Stimulated activated naive CD4-positive, alpha-beta T cell (primary cell): ENCODE results near the gene DVL1.
A peak's percentile ranks its signal among the peaks of the same experiment; 100 is the strongest.

ENCODE experiments used
- DNase-seq, 6 experiments: peaks; one replicate each; lab custom pipeline; 2025; lab: John Stamatoyannopoulos, UW

The DVL1 gene

DNA sequence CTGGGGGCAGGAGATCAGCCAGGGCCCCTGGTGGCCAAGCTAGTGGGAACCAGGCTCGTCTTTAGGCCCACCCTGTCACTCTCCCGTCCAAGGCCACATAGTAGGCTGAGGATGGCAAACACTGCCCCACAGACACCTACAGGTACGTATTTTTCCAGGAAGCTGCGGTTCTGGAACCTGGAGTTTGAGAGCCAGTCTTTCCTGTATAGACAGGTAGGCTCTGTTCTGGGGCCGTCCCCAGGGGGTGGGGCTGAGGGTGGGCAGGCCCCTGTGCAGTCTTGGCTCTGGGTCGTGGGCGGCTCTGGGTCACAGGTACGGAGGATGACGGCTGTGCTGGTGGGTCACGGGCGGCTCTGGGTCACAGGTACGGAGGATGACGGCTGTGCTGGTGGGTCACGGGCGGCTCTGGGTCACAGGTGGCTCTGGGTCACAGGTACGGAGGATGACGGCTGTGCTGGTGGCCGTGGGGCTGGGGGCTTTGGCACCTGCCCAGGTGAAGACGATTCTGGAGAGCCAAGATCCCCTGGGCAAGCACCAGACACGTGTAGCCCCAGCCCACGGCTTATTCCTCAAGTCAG lies 38.7 kb downstream of the DVL1 start:
- DNase-seq = no peak

DNA sequence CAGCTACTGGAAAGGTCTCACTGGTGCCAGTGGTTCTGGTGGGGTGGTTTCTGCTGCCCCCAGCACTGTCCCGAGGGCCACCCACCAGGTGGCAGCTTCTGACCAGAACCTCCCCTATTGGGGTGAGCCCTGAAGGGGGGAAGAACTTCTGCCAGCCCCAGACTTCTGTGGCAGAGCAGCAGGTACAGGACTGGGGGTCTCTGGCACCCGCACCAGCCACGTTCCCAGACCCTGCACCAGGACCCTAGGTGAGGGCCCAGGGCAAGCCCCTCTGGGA lies 39.2 kb downstream of the DVL1 start:
- no peak for DNase-seq

DNA sequence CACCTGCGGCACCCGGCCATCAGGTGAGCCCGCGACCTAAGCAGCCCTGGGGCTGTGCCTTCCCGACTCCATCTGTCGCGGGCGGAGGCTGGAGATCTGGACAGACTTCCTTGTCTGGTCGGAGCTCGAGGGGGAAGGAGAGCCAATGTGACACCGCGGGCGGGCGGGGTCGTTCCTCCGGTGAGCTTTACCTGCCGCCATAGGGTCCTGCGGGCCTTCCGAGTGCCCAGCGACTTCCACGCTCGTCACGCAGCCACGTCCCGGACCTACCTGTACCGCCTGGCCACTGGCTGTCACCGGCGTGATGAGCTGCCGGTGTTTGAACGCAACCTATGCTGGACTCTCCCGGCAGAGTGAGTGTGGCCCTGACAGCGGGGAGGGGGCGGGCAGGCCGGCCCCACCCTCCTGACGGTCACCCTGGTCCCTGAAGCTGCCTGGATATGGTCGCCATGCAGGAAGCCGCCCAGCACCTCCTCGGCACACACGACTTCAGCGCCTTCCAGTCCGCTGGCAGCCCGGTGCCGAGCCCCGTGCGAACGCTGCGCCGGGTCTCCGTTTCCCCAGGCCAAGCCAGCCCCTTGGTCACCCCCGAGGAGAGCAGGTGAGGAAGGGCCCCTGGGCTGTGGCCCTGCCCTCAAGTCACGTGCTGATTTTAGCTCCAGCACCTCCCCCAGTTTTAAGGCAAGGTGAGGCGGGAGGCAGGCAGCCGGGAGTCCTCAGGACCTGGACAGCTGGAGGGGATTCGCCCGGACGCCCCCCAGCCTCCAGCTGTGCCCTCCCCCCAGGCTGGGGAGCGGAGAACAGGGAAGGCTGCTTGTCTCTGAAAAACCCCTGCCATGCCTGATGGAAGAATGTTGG lies 39.7 kb downstream of the DVL1 start:
- DNase-seq = no peak

DNA sequence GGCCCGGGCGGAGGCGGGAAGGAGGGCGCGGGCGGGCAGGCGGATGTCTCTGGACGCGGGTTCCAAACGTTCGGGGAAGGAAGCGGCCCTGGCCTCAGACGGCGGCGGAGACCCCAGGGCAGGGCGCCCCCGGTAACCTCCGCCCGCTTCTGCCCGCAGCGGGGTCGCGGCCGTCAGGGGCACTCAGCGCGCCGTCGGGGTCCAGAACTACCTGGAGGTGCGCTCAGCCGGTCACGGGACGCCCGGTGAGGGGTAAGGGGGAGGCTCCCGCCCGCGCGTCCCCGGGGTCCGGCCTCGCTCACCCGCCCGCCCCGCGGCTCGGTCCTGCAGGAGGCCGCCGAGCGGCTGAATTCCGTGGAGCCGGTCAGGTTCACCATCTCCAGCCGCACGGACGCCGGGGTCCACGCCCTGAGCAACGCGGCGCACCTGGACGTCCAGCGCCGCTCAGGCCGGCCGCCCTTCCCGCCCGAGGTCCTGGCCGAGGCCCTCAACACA lies 40.4 kb downstream of the DVL1 start:
- peak in 1 of 6 experiments; percentile 41 for DNase-seq

DNA sequence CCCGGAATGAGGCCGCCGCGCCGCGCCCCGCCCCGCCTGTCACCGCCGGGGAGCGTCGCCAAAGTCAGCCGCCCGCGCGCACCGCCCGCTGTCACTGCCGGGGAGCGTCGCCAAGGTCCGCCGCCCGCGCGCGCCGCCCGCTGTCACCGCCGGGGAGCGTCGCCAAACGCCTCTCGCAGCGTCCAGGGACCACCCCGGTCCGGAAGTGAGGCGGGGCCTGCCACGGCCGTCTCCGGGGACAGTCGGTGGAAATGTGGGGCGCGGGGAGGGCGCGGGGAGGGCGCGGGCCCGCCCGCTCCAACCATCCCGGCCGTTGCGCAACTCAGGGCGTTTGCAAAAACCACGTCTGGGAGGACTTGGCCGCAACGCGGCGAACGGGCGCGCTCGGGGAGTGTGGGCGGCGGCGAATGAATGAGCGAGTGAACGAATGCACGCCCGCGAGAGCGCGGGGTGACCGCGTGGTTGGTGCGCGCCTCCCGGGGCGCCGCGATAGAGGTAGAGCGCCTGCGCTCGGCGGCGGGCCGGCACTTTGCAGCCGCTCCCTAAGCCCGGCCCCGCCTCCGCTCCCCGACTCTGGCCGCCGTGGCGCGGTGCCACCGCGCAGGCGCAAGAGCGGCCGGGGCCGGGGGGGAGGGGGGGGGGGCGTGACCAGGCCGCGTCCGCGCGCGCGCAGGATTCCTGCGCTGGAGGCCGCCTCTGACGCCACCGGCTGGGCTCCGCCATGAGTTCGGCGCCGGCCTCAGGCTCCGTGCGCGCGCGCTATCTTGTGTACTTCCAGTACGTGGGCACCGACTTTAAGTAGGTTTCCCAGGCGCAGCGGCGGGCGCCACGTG lies 41.1 kb downstream of the DVL1 start, which contains the start of the genes ACAP3 and PUSL1:
ACAP3 (minus strand) TSS at position 8 of the 833 bp plus-strand sequence. CDS start 115 bp downstream, outside the sequence.
PUSL1 (plus strand) TSS at position 675 of the 833 bp plus-strand sequence; CDS start at position 722, 47 bp downstream.
- peak; percentile 87 to 98 (median 90) for DNase-seq

DNA sequence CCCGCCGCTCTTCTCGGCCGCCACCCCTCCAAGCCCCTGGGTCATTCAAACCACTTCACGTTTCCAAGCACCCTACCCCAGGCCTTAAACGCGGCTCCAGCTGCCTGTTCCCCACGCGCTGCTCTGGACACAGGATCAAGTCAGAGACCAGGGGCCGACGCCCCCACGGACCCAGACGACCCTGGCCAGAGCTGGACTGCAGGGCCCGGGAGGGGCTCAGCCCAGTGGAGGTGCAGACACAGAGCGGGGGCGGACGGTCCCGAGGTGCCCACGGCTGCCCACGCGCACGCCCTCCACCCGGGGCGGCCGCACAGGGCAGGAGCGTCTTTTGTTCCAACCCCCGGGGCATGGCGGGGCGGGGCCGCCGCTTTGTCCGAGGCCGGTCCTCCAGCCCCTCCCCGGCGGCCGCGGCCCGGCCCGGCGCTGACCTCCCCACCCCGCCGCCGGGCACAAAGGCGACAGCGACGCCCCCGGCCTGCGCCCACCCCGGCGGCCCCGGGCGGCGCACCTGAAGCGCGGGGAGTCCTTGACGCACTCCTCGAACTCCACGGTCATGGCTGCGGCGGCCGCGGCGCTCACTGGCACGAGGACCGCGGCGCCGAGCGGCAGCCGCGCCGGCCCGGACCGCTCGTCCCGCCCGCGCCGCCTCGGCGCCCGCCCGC lies 41.8 kb downstream of the DVL1 start:
- DNase-seq = no peak

DNA sequence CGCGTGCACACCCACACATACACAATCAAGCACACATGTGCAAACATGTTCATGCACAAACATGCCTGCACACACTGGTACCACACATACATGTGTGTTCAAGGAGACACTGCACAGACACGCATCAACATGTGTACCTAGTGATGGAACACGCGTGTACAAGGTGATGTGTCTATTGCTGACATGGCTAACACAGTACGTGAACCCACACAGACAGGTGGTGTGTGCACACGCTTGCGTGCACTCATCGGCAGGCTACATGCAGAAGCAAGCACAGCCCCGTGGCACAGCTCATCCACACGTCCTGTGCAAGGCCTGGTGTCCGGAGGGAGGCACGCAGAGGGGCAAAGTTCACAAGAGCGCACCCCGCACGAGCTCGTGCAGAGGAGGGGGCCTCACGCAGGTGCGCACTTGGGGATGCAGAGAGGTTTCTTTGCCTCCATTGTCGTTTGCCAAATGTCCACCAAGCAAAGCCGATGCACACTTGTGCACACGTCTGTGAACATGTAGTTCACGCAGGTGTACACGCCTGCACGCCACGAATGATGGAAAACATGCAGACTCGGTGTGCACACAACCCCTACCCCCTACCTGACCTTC lies 42.5 kb downstream of the DVL1 start:
- DNase-seq = peak in 1 of 6 experiments; percentile 16

DNA sequence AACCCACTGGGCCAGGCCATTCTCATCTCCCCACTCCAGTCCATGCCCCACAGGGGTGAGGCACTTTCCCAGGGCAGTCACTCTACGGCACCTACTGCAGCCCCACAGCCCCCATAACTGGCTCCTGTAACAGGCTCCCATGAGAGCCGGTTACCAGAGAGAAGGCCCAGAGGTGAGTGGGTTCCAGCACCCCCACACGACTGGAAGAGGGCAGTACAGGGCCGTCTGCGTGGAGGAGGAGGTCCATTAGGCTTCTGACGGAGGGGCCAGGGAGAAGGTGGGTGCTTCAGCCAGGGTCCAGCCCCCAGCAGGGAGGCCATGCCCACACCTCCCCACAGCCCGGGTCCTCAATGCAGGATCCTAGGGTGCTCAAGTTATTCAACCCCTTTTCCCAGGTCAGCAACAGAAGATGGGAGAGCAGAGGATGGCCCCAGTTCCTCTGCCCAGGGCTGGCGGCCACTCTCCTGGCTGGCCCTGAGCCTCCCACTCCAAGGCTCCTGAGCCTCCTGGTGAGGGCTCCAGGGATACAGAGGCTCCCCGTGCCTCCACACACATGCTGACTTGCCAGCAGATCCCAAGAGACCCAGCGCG lies 43.1 kb downstream of the DVL1 start:
- no peak for DNase-seq

DNA sequence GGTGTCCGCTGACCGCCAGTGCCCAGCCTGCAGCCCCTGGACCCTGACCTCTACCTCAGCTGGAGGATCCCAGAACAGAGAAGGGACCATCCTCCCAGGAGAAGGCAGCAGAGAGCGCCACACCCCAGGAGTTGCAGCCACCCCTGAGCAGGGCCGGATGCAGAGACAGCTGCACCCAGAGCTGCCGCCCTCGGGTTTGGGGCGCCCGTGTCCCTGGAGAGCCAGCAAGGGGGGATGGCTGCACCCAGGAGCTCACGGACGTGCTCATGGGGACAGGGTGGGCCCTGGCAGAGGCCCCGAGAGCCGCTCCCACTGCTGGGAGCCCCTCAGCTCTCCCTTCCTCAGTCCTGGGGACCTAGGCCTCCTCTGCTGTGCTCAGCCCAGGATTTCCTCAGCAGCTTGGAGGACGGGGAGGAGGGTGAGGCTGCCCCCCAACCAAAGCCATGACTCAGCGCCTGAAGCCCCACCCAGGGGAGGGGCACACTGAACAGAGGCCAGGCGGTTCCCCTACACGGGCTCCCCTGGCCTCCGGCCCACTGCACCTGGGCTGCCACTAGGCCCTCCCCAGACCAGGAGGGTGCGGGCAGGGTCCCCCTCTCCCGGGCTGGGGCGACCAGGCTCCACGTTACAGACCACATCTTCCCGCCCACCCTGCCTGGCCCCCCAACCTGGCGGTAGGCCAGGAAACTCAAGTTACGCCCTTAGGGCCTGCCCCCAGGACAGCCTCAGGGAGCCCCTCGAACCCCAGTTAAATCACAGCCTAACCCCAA lies 43.7 kb downstream of the DVL1 start:
- DNase-seq = peak; percentile 20 to 60 (median 46)

DNA sequence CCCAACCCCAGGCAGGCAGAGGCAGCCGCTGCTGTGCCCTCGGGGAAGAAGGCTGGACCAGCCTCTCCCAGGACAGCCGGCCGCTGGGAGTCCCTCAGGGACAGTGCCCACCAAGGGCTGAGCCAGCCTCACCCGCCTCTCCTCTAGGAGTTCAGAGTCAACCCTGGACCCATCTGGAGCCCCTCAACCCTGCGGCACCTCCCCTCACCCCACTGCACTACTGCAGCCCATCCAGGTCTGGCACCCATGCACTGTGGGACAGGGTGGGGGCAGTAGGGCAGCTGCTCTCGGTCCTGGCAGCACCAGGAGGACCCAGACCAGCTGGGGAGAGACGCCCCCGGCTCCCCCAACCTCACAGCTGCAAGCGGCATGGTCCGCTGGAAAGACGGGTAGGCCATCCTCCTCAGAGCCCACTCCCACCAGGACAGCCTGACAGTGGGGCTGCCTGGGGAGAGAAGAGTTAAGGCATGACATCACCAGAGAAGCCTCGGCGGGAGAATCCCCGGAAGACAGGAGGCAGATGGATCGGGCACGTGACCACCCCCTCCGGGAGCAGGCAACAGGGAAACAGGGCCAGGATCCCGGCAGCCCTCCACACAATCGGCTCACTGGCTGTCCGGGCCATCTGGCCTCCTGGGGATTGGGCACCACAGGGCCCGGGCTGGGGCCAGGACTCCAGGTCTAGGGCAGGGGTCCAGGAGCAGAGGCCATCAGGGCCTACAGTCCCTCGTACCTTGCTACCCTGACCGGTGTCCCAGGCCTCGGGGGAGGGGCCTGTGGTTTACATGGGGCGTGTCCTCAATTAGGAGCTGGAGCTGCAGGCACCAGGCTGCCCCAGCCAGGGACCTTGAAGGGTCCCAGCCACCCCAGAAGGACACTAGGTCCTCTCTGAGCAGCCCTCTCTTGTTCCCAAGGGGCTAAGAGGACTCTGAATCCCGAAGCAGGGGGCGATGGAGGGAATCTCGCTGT lies 44.6 kb downstream of the DVL1 start:
- DNase-seq = no peak

DNA sequence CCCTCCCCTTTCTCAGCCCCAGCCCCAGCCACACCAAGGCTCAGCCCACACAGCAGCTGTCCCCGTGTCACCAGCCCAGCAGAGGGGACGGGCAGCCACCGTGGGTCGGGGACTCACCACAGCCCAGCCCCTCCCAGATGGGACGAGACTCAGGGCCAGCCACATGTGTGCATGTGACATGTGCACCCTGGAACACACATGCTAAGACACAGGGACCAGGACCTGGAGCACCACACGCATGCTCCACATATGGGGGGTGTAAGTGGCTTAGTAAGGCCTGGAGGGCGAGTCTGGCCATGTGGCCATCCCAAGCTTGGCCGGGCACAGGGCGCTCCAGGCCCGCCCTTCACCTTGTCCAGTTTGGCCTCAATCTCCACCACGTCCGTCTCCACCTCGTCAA lies 45.5 kb downstream of the DVL1 start:
- DNase-seq = no peak

DNA sequence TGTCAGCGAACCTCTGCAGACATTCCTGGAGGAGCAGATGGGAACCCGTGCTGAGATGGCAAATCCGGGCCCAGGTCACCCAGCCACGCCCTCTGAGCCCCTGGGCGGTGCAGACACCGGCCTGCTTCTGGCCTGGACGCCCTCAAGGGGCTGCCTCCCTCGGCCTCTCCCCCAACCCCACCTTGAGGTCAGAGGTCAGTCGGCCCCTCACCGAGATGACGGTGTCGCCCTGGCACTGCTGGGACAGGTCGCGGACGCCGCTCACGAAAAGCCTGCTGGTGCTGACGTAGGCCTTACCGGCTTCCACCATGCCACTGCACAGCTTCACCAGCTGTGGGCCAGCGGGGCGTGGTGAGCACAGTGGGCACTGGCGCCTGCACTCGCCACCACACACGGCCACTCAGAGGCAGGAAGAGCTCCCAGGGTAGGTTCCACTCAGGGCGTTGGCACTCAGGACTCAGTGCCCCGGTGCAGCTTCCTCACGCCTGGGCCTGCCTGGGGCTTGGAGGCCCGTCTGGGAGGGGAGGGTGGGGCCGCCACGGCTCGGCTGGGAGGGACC lies 46.2 kb downstream of the DVL1 start:
- no peak for DNase-seq

DNA sequence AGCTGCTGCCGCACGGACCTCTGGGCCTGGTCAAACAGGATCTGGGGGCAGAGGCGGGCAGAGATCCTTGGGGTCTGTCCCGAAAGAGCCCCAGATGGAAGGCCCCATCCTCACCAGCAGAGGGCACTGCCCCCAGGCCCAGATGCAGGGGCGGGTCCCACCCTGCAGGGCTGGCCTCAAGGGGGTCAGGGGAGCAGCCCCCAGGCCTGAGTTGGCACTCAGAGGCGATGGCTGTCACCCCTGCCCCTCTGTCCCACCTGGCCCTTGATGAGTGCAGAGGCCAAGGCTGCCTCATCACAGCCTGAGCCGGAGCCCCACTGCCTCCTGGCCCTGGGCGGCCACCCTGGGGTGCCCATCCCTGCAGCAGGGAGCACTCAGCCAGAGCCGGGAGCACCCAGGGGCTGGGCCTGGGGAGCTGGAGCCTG lies 47.2 kb downstream of the DVL1 start:
- no peak for DNase-seq

DNA sequence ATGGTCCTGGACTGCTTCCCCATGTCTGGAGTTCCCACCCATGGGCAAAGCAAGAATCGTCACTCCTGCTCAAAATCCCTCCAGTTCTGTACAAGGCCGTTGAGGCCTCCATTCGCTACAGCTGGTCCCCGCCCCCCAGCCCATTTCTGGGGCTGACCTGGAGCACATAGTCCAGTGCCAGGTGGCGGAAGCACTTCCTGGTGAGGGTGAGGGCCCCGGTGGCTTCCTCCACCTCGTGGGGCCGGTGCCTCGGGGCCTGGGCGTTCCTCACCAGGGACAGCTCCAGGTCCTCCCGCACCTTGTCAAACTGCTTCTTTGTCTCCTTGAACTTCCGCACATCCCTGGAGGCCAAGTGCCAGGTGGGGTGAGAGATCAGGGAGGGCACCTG lies 48.9 kb downstream of the DVL1 start:
- DNase-seq = no peak

DNA sequence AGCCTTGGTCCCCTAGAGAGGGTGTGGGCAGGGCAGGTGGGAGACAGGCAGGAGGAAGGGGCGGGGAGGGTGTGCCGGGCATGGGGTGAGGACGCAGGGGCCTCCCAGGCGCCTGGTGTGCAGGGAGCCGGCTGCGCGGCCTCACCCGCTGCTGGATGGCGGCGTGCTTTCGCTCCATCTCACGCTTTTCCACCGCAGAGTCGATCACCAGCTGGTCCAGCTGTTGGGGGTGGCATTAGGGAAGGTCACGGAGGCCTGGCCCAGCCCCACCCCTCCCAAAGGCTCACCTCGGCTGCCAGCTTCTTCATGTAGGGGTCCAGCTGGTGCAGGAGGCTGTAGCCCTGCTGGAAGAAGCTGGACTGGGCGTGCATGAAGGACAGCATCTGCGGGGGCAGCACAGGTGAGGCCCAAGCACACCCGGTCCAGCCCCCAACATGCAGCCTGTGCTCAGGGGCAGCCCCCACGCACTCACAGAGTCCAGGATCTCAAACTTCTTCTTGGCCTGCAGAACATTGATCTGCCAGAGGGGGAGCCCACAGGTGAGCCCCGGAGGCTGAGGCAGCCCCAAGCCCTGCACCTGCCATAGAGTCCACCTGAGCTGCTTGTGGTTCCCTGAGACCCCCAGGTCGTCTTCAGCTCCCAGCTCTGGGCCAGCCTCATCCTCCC lies 49.4 kb downstream of the DVL1 start:
- peak in 3 of 6 experiments; percentile 10 to 26 (median 15) for DNase-seq

DNA sequence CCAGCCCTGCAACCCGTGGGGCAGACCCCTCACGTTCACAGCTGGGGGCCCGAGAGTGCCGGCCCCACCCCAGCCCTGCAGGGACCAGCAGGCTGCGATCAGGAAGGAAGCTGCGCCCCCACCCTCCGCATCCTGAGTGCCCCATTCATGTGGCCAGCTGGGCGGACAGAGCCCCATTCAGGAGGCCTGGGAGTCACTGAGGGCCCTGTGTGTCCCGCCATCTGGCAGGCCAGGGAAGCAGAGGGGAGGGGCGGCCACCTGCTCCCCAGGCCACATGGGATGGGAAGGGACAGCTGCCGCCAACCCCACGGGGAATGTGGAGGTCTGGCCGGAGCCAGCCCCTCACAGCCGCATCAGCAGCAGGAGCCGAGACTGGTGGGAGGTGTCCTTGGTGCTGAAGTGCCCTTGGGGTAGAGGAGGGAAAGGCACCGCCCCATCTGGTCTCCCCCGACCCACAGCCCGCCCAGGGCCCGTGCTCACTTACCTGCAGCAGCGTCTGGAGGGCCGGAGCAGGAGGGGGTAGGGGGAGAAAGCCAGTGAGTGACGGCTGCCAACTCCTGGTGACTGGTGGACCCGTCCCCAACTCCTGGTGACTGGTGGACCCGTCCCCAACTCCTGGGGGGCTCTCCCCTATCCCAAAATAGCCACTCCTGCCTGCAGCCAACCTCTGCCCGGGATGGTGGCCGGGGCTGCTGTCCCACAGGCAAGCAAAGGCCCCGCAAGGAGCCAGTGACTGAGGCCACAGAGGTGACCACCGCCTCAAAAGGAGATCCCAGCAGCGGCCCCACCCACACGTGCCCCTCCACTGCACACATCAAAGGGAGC lies 50.1 kb downstream of the DVL1 start:
- no peak for DNase-seq

DNA sequence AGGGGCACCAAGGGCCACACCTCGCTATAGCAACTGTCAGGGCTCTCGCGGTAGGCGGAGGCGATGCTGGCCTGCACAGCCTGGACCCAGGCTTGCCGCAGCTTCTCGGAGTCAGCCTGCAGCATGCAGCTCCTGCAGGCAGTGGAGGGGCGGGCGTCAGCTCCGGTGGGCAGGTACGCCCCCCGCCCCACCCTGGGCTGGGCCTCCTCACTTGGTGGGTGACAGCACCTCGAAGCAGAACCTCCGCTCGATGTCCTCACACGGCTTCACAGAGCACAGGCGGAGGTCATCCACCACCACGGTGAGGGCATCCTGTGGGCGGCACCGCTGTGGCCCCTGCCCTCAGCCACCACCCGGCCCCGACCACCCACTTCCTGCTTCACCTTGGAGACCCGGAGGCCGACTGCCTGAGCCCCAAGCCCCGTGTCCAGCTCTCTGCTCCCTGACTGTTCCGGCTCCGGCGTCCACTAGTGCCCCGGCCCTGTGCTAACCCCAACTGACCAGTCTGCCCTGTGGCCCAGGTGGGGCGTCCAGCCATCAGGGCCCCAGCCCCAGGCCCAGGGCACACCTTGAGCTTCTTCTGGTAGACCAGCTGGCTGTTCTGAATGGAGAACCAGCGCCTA lies 51.3 kb downstream of the DVL1 start:
- no peak for DNase-seq
